HepG2 (cell line): Measurements from ENCODE around the gene WDR54. TPM values are rescaled to one million over a fixed set of nuclear protein-coding genes. Genes with fewer than 3 reads are reported as not detected.

Source experiments
- CERS6 ChIP-seq: sonication (generic); formaldehyde crosslinking; IDR thresholded peaks from 2 replicates; pipeline ENCODE4 v1.5.0; 2020; ENCODE audit warnings: missing genetic modification reagents
- CHCHD3 ChIP-seq: sonication (generic); formaldehyde crosslinking; IDR thresholded peaks from 2 replicates; pipeline ENCODE4 v1.8.0; 2022; ENCODE audit warnings: mild to moderate bottlenecking, missing genetic modification reagents, moderate library complexity
- DNMT1 ChIP-seq: sonication (generic); formaldehyde crosslinking; IDR thresholded peaks from 2 replicates; pipeline ENCODE4 v1.5.1; 2020; ENCODE audit warnings: mild to moderate bottlenecking, missing genetic modification reagents
- HNRNPL ChIP-seq: fragments of 200-400 bp; formaldehyde crosslinking; IDR thresholded peaks from 2 replicates; pipeline ENCODE4 v1.6.1; 2017; ENCODE audit warnings: mild to moderate bottlenecking, low read depth, low read length
- IRF2 ChIP-seq: IDR thresholded peaks from 2 replicates; pipeline ENCODE4 v1.6.1; 2018; ENCODE audit warnings: missing genetic modification reagents, missing compliant biosample characterization
- MED1 ChIP-seq: sonication (generic); formaldehyde crosslinking; IDR thresholded peaks from 2 replicates; pipeline ENCODE4 v1.4.0; 2020; ENCODE audit warnings: missing genetic modification reagents
- MZF1 ChIP-seq: sonication (generic); formaldehyde crosslinking; IDR thresholded peaks from 2 replicates; pipeline ENCODE4 v1.8.1; 2023; ENCODE audit warnings: mild to moderate bottlenecking, missing genetic modification reagents, borderline replicate concordance
- NPAS2 ChIP-seq: sonication (generic); formaldehyde crosslinking; IDR thresholded peaks from 2 replicates; pipeline ENCODE4 v1.8.0; 2022; ENCODE audit warnings: mild to moderate bottlenecking, missing genetic modification reagents, borderline replicate concordance
- PAX8 ChIP-seq: sonication (generic); formaldehyde crosslinking; IDR thresholded peaks from 2 replicates; pipeline ENCODE4 v1.8.0; 2022; ENCODE audit warnings: mild to moderate bottlenecking, missing genetic modification reagents, borderline replicate concordance
- PCBP2 ChIP-seq: fragments of 200-400 bp; formaldehyde crosslinking; optimal IDR thresholded peaks from 2 replicates; pipeline ENCODE3; 2018; ENCODE audit warnings: low read length, low read depth; ENCODE audit not compliant: poor library complexity, severe bottlenecking
- PRDM15 ChIP-seq: sonication (generic); formaldehyde crosslinking; IDR thresholded peaks from 2 replicates; pipeline ENCODE4 v1.4.0; 2020; ENCODE audit warnings: missing genetic modification reagents
- RBAK ChIP-seq: sonication (generic); formaldehyde crosslinking; IDR thresholded peaks from 2 replicates; pipeline ENCODE4 v1.5.1; 2020; ENCODE audit warnings: mild to moderate bottlenecking, missing genetic modification reagents
- YEATS4 ChIP-seq: sonication (generic); formaldehyde crosslinking; IDR thresholded peaks from 2 replicates; pipeline ENCODE4 v1.4.0; 2020; ENCODE audit warnings: missing genetic modification reagents, borderline replicate concordance
- ZBTB20 ChIP-seq: sonication (generic); formaldehyde crosslinking; IDR thresholded peaks from 2 replicates; pipeline ENCODE4 v1.8.1; 2023; ENCODE audit warnings: missing genetic modification reagents, low read depth, mild to moderate bottlenecking, borderline replicate concordance
- ZNF431 ChIP-seq: sonication (generic); formaldehyde crosslinking; IDR thresholded peaks from 2 replicates; pipeline ENCODE4 v1.9.0; 2022; ENCODE audit warnings: missing genetic modification reagents, low read depth, mild to moderate bottlenecking, borderline replicate concordance
- ZNF572 ChIP-seq: sonication (generic); formaldehyde crosslinking; IDR thresholded peaks from 2 replicates; pipeline ENCODE4 v1.5.1; 2020; ENCODE audit warnings: mild to moderate bottlenecking, missing genetic modification reagents
- ZNF646 ChIP-seq: sonication (generic); formaldehyde crosslinking; IDR thresholded peaks from 2 replicates; pipeline ENCODE4 v1.9.0; 2021; ENCODE audit warnings: mild to moderate bottlenecking, missing genetic modification reagents
- ZNF747 ChIP-seq: sonication (generic); formaldehyde crosslinking; IDR thresholded peaks from 2 replicates; pipeline ENCODE4 v1.8.1; 2023; ENCODE audit warnings: missing genetic modification reagents, mild to moderate bottlenecking, borderline replicate concordance
- ZNF772 ChIP-seq: sonication (generic); formaldehyde crosslinking; IDR thresholded peaks from 2 replicates; pipeline ENCODE4 v1.5.0; 2020; ENCODE audit warnings: mild to moderate bottlenecking, missing genetic modification reagents
- polyA plus RNA-seq, 8 experiments: library from polyadenylated mRNA; depleted of rRNA in 3 of 8; stranded (reverse) in 7 of 8; unstranded in 1 of 8; fragments of >200 nt; fragmentation: Illumina TruSeq in 4 of 8; extraction: Trizol in 4 of 8; gene quantifications; 2 replicates each; pipeline versions ENCODE4 v1.2.1 to v1.2.3, GENCODE V29; 2011 to 2016; ENCODE audit warnings: low read depth in 4 of 8, missing spikeins in 1 of 8, mixed read lengths in 1 of 8; ENCODE audit not compliant: insufficient read depth in 1 of 8
- total RNA-seq, 5 experiments: library from RNA; depleted of rRNA; stranded (reverse); fragments of >200 nt; fragmentation: Illumina TruSeq; extraction: Trizol; gene quantifications; 2 replicates each; pipeline ENCODE4 v1.2.3, GENCODE V29; 2016; ENCODE audit warnings: low read depth in 1 of 5

Gene WDR54
- total and polyA plus RNA-seq, 2 of the 13 experiments (the other 11 are each of a cell fraction or from before 2014, with no cell fraction given), result 2.0 to 17.3 TPM

- TF ChIP-seq PRDM15 (CRISPR knock-in tag) (peak; percentile 63; the same call in 1 of the 2 replicates), YEATS4 (peak; percentile 82), PAX8 (CRISPR knock-in tag) (no peak; the same call in none of the 2 replicates), PCBP2 (no peak), MED1 (peak; percentile 45; the same call in 1 of the 2 replicates), NPAS2 (CRISPR knock-in tag) (no peak), HNRNPL (no peak), ZNF431 (no peak), ZNF772 (CRISPR knock-in tag) (no peak; the same call in 1 of the 2 replicates), MZF1 (CRISPR knock-in tag) (no peak), CHCHD3 (no peak), CERS6 (CRISPR knock-in tag) (no peak), IRF2 (CRISPR knock-in tag) (no peak), ZBTB20 (CRISPR knock-in tag) (peak; percentile 81; the same call in 1 of the 2 replicates), ZNF572 (CRISPR knock-in tag) (no peak), DNMT1 (CRISPR knock-in tag) (peak; percentile 68; the same call in 1 of the 2 replicates), RBAK (no peak; the same call in 1 of the 2 replicates), ZNF646 (no peak), ZNF747 (CRISPR knock-in tag) (no peak)
These were observed 36.1 kb downstream of the WDR54 start (continued) for GRCh38 chr2:74457549-74458131.
